Dedifferentiated amniotic fluid mesenchymal stem cell (primary cell): Measurements from ENCODE around the gene CEP192.
"Not testable (repeated sequence)": the region's sequence is repeated elsewhere in the genome, so short reads cannot be mapped to it uniquely, and the experiment has no call there.

Experiments used
- DNase-seq: peaks from one replicate; pipeline ENCODE4 v3.0.0-alpha.2; 2016; ENCODE audit errors: extremely low spot score

Gene CEP192

DNA sequence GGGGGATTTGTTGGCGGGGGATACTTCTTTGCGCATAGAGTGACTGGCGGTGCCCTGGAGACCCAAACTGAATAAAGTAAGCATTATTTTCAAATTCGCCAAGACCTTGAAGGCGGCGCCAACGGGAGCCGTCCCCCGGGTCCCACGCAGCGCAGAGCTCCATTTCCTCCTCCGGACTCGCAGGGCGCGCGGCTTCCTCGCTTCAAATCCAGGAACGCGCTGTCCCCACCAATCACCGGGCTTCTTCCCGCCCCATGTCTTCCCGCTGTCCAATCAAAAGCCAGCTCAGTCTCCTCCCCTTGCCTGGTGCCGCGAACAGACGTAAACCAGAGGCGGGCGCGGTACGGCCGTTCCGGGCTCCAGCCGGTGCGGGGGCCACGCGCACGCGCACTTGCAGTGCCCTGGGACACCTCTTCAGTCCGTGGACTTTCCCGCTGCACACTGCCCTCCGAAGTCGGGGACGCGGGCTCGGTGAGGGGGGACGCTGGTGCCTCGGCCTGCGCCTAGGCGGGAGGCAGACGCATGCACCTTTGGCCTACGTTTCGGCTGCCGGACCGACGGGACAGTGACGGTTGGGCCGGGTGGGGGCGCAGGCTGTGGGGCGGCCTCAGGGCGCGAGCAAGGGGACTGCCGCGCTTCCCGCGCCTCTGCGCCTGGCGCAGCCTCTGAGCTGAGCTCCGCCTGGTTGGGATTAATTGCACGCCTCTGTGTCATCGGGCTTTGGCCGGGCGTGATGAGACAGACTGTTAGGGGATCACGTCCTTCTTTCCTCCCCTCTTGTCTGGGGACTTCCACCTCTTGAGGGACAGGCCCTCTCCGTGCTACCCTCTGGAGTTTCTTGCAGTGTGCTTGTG, at the start of gene CEP192:
TSS of gene CEP192 (plus strand) at position 396 of the 854 bp plus-strand sequence. CDS start 8,063 bp downstream, outside the sequence.
- DNase-seq: peak; percentile 99

DNA sequence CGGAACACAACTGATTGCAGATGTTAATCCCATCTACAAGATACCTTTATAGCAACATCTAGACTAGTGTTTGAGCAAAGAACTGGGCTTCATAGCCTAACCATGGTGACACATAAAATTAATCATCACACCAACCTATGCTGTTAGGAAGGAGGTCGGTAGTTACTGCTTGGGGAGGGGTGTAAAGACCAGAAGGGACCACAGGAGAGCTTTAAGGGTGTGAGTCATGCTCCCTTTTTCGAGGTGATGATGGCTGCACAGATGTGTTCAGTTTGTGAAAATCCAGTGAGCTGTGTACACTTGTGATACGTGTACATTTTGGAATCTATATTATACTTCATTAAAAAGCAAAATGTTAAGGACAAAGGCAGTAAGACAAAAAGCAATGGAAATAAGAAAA, 47.9 kb upstream of the CEP192 start:
- no peak for DNase-seq

DNA sequence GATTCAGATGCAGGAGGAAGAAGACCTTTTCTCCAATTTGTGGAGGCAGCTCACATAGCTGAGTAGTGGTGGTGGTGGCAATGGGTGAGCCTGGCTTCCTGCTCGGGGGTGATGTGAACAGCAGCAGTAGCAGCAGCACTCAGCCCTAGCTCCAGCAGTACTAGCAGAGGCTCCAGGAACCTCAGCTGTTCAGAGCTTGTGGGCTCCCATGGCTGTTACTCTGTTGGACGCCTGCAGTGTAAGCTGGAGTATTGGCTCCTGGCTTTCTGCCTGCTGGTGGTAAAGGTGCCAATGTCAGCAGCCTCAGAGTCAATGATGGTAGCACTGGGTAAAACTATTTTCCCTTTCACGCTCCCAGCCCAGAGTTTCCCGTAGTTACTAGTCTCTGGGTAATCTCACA, 46.5 kb upstream of the CEP192 start:
- no peak for DNase-seq

- peak; percentile 92 for DNase-seq
Observed at GRCh38 chr18:12946549-12947284, 44.4 kb upstream of the CEP192 start.

DNA sequence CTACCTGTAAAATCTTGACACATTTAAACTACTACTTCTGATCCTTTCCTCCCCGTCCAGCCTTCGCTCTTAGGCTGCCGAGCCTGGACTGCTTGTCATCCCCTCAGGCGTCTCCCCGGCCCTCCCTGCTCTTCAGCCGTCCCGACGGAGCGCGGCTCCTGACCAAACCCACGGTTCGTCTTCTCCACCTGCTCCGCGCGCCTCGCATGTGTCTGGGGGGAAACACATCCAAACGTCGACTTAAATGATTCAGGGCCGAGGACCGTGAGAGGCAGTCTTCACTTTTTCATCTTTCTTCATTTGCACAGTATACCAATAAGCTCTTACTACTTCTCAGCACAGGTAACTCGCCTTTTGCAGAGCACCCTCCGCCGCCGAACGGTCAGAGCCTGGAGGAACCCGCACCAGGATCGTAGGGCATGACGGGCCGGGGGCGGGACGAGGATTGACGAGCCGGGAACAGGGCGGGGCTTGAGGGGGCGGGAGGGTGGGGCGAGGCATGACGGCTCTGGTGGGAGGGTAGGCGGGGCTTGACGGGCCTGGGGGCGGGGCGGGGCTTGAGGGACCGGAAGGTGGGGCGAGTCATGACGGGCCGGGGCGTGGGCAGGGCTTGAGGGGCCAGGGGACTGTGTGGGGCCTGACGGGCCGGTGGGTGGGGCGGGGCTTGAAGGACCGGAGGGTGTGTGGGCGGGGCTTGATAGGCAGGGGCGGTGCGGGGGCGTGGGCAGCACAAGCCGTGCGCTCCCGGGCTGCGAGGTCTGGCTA, 43.7 kb upstream of the CEP192 start, which contains the start of gene SEH1L:
TSS of gene SEH1L (plus strand) at position 727 of the 765 bp plus-strand sequence. CDS start 111 bp downstream, outside the sequence.
- peak; percentile 98 for DNase-seq

DNA sequence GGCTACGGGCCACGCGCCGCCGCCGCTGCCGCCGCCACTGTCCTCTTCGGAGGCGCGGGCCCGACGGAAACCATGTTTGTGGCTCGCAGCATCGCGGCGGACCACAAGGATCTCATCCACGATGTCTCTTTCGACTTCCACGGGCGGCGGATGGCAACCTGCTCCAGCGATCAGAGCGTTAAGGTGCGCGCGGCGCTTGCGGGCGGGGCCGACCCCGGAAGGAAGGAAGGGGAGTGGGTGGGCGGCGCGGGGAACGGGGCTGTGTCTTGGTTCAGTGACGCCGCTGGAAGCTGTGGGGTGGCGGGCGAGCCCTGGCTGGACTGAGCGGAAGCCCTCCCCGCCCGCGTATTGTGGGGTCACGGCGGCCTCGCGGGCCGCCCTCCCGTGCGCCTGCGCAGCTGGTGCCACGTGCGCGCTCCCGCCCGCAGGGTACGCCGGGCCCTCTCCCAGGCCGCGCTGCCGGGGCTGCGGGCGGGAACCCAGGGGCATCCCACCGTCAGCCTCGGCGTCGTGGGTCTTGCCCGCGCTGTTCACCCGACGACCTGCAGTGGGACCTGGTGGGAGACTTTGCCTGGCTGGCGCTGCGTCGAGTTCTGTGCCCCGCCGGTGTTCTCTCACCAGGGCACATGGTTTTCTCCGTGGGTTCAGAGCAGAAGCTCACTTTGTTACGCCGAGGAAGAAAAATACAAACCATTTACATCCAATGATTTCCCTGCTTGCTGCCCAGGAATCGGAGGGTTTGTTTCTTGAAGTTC, 42.9 kb upstream of the CEP192 start:
- DNase-seq: peak; percentile 58

DNA sequence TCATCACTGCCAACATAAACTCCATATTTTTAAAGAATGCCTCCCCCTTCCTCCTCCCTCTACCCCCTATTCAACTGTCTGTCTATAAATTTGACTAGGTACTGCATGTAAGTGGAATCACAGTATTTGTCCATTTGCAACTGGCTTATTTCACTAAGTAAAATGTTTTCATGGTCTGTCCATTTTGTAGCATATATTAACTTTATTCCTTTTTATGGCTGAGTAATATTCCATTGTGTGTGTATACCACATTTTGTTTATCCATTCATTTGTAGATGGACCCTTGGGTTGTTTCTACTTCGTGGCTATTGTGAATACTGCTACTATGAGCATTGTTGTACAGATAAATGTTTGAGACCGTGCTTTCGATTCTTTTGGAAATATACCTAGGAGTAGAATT, 32.7 kb upstream of the CEP192 start:
- DNase-seq: no peak

- DNase-seq: no peak
Observed at GRCh38 chr18:12960395-12960794, 30.8 kb upstream of the CEP192 start.

- DNase-seq: no peak
Observed at GRCh38 chr18:12960853-12961397, 30.2 kb upstream of the CEP192 start.

GRCh38 chr18:12963069-12963468, 28.1 kb upstream of the CEP192 start:
- DNase-seq: no peak

GRCh38 chr18:12968115-12968514, 23.0 kb upstream of the CEP192 start:
- no peak for DNase-seq

DNA sequence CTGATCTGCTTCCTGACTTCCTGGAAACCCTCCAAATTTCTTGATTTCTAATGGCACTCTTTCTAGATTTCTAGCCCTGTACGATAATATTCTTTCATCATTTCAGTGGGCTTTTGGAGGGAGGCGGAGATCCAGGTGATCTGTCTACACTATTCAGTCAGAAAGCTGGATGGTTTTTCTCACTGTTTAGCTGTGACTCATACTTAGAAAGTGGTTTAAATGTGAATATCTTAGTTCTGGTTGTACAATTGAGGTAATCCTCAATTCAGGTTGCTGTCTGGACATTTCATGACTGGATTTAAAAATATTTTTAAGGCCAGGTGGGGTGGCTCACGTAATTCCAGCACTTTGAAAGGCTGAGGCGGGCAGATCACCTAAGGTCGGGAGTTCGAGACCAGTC, 22.5 kb upstream of the CEP192 start:
- DNase-seq: no peak

GRCh38 chr18:12973562-12974213, 17.5 kb upstream of the CEP192 start:
- DNase-seq: no peak

DNA sequence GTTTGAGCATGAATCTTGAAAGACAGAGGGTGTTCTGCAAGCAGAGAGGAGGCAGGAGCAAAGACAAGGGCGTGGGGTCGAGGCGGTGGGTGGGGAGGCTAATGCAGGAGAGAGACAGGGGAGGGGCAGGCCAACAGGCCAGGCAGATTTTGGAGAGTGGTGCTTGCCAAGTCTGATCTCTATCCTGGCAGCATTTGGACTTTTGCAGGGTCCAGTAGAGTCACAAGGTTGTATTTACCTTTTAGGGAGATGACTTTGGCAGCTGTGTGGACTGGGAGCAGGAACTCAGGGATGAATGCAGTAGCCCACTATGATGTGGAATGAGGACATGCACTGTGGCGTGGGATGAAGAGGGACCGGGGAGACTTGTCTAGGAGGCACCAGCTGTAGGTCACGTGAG, 15.7 kb upstream of the CEP192 start:
- no peak for DNase-seq

DNA sequence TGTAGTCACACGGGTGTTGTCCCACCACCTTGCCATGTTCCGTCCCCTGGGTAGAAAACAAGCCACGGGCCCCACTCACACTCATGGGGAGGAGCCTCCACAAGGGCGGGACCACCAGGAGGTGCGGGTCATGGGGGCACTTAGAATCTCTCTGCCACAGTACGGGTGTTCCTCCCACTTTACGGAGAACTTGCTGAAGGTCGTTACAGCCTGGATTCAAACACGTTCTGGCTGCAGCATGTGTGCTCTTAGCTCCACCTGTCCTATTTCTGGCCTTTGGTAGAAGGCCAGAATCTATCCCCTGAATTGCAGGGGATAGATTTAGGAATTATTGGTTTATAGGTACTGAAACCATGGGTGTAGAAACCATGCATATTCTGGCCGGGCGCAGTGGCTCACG, 14.9 kb upstream of the CEP192 start:
- DNase-seq: no peak

DNA sequence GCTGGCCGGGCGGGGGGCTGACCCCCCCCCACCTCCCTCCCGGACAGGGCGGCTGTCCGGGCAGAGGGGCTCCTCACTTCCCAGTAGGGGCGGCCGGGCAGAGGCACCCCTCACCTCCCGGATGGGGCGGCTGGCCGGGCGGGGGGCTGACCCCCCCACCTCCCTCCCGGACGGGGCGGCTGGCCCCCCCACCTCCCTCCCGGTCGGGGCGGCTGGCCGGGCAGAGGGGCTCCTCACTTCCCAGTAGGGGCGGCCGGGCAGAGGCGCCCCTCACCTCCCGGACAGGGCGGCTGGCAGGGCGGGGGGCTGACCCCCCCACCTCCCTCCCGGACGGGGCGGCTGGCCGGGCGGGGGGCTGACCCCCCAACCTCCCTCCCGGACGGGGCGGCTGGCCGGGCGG, 11.1 kb upstream of the CEP192 start:
- not testable (repeated sequence) for DNase-seq

DNA sequence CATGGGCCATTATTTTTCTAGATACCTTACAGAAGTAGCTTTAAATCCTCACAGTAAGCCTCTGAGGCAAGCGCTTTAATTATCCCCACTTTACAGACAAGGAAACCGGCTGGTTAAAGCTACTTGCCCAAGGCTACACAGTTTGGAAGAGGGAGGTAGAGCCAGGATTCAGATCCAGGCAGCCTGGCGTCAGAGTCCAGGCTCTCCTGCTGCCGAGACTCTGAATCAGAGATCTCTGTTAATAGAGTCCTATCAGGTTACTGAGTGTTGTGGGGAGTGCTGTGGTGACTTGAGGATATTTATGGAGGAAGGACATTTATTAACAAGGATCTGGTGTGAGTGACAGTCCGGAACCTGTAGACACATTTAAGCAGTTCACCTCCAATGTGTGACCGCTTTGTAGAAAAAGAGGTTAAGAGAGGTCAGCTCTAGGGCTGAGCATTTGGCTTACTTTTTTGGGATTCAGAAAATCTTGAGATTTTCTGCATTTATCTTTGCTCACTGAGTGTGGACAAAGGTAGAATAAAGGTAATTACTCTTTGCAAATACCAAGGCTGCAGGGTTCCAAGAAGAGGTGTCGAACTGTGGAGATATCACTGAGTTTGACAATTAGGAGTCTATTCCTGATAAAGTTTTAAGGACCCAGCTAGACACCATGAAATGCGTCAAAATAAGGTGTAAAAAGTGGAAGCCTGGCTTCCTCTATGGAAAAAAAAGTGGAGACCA, 1.6 kb upstream of the CEP192 start:
- DNase-seq: no peak

DNA sequence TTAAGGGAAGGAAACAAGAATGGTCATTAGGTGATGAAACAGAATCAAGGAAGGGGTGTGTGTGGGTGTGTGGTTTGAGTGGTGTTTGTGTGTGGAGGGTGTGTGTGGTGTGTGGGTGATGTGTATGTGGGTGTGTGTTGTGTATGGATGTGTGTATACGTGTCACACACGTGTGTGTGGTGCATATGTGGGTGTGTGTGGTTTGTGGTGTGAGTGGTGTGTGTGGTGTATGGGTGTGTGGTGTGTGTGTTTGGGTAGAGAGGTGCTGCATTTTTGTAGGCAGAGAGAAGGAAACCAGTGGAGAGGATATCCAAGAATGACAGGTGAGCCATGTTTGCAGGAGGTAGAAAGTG, 1.1 kb upstream of the CEP192 start:
- DNase-seq: no peak

- no peak for DNase-seq
Observed at GRCh38 chr18:12990641-12990966, 558 bp upstream of the CEP192 start.

- peak; percentile 26 for DNase-seq
Observed at GRCh38 chr18:12991821-12992179, 638 bp downstream of the CEP192 start.
